ENCODE data around the gene PCDHGA3. TPM values are rescaled to one million over a fixed set of nuclear protein-coding genes. Genes with fewer than 3 reads are reported as not detected.
"Not testable (repeated sequence)": the region's sequence is repeated elsewhere in the genome, so short reads cannot be mapped to it uniquely, and the experiment has no call there.

PCDHGA3 gene
- total and polyA plus RNA-seq, 2 experiments from 2014 or later: not detected

- no peaks in the 10 kb centered on the region for H3K9me2 ChIP-seq (replicated peaks; ENCODE audit: insufficient read depth)
- no peaks in the 10 kb centered on the region for H3K9me3 ChIP-seq (ENCODE audit: low read depth)
- H3K4me3 ChIP-seq: no peak overlapping the region
- H3K79me2 ChIP-seq: no peaks in the 10 kb centered on the region
- WGBS (ENCODE audit: low lambda C conversion rate, missing lambda C conversion rate): 94% methylated on average over 14 of the region's 14 CpGs
- H3K4me2 ChIP-seq: no peak overlapping the region
- H3K4me1 ChIP-seq (ENCODE audit: insufficient read depth): no peaks in the 10 kb centered on the region
- H3K36me3 ChIP-seq (replicated peaks; ENCODE audit: insufficient read depth, low read depth): no peaks in the 10 kb centered on the region
- H4K20me1 ChIP-seq (ENCODE audit: insufficient read depth, poor library complexity, severe bottlenecking): no peaks in the 10 kb centered on the region
- TF ChIP-seq EZH2 (IDR thresholded peaks at IDR 0.05; ENCODE audit: borderline replicate concordance) (no peak), EZH2phosphoT487 (IDR thresholded peaks at IDR 0.05; ENCODE audit: low read depth, severe bottlenecking, unreplicated experiment) (no peak), CTCF (IDR thresholded peaks at IDR 0.05; ENCODE audit: poor library complexity) (no peak)
- no peak overlapping the region for H3K27ac ChIP-seq
- H2AFZ ChIP-seq: no peak overlapping the region
- DNase-seq (ENCODE audit: low spot score): no peak
- no peaks in the 10 kb centered on the region for H3K27me3 ChIP-seq
Observed at GRCh38 chr5:141374627-141375026, 31.0 kb downstream of the PCDHGA3 start.

- H3K4me3 ChIP-seq; H3K79me2 ChIP-seq; H3K27ac ChIP-seq; H3K9me2 ChIP-seq (replicated peaks; ENCODE audit: insufficient read depth); H2AFZ ChIP-seq; H4K20me1 ChIP-seq (ENCODE audit: insufficient read depth, poor library complexity, severe bottlenecking); H3K27me3 ChIP-seq; H3K4me1 ChIP-seq (ENCODE audit: insufficient read depth); DNase-seq (ENCODE audit: low spot score); H3K36me3 ChIP-seq (replicated peaks; ENCODE audit: insufficient read depth, low read depth); H3K9me3 ChIP-seq (ENCODE audit: low read depth); H3K4me2 ChIP-seq: not testable (repeated sequence)
- WGBS (ENCODE audit: low lambda C conversion rate, missing lambda C conversion rate): 97% methylated on average over 31 of the region's 48 CpGs
Observed at GRCh38 chr5:141375444-141376155, 32.0 kb downstream of the PCDHGA3 start.

GRCh38 chr5:141382469-141383294 is 39.1 kb downstream of the PCDHGA3 start, which contains the start of gene PCDHGA7:
TSS of gene PCDHGA7 (plus strand) at chr5:141382742. CDS start at chr5:141382900, 158 bp downstream.
- no peak for TF ChIP-seq EZH2 (IDR thresholded peaks at IDR 0.05; ENCODE audit: borderline replicate concordance)
- TF ChIP-seq CTCF (IDR thresholded peaks at IDR 0.05; ENCODE audit: poor library complexity): no peak
- no peak for TF ChIP-seq EZH2phosphoT487 (IDR thresholded peaks at IDR 0.05; ENCODE audit: low read depth, severe bottlenecking, unreplicated experiment)
- Histone ChIP-seq H3K4me1 (ENCODE audit: insufficient read depth) (no peaks in the 10 kb centered on the region), H3K4me3 (no peak within 1 kb of the TSS), H4K20me1 (ENCODE audit: insufficient read depth, poor library complexity, severe bottlenecking) (no peaks in the 10 kb centered on the region), H3K79me2 (no peaks in the 10 kb centered on the region), H3K9me2 (replicated peaks; ENCODE audit: insufficient read depth) (no peaks in the 10 kb centered on the region), H2AFZ (no peak within 1 kb of the TSS), H3K27me3 (no peaks in the 10 kb centered on the region), H3K36me3 (replicated peaks; ENCODE audit: insufficient read depth, low read depth) (no peaks in the 10 kb centered on the region), H3K27ac (no peak within 1 kb of the TSS), H3K9me3 (ENCODE audit: low read depth) (no peaks in the 10 kb centered on the region), H3K4me2 (no peak within 1 kb of the TSS)
- DNase-seq (ENCODE audit: low spot score): no peak
- 95% methylated on average over 37 of the region's 37 CpGs for WGBS (ENCODE audit: low lambda C conversion rate, missing lambda C conversion rate)

GRCh38 chr5:141383345-141383744 is 39.7 kb downstream of the PCDHGA3 start:
- no peak overlapping the region for H3K4me2 ChIP-seq
- H3K9me2 ChIP-seq (replicated peaks; ENCODE audit: insufficient read depth): no peaks in the 10 kb centered on the region
- H3K36me3 ChIP-seq (replicated peaks; ENCODE audit: insufficient read depth, low read depth): no peaks in the 10 kb centered on the region
- no peak for DNase-seq (ENCODE audit: low spot score)
- no peak overlapping the region for H3K4me3 ChIP-seq
- WGBS (ENCODE audit: low lambda C conversion rate, missing lambda C conversion rate): 96% methylated on average over 21 of the region's 21 CpGs
- peaks cover 1% of the 10 kb centered on the region for H3K9me3 ChIP-seq (ENCODE audit: low read depth)
- no peaks in the 10 kb centered on the region for H3K27me3 ChIP-seq
- TF ChIP-seq CTCF (IDR thresholded peaks at IDR 0.05; ENCODE audit: poor library complexity): no peak
- no peak for TF ChIP-seq EZH2phosphoT487 (IDR thresholded peaks at IDR 0.05; ENCODE audit: low read depth, severe bottlenecking, unreplicated experiment)
- TF ChIP-seq EZH2 (IDR thresholded peaks at IDR 0.05; ENCODE audit: borderline replicate concordance): no peak
- no peak overlapping the region for H2AFZ ChIP-seq
- H3K27ac ChIP-seq: no peak overlapping the region
- no peaks in the 10 kb centered on the region for H3K79me2 ChIP-seq
- H3K4me1 ChIP-seq (ENCODE audit: insufficient read depth): no peaks in the 10 kb centered on the region
- no peaks in the 10 kb centered on the region for H4K20me1 ChIP-seq (ENCODE audit: insufficient read depth, poor library complexity, severe bottlenecking)

Measured in hepatocyte (in vitro differentiated cells).